ENCODE data around the gene PHC2.

PHC2 gene

DNA sequence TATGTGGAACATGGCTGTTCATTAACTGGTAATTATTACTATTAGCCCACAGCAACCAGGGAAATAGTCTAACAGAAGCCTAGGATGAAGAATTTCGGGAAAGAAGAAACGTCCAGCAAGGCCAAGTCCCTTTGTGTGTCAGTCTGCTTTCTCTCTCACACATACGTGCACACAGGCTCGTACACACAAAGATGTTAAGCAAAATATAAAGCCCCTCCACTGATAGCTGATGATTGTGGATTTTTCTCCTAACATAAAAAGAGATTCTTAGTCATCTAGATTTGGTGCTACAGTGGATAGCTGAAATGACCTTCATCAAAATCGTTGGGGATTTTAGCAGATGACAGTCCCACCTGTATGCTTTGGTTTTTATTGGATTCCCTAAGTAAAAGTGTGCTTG is 67.9 kb downstream of the PHC2 start:
- TF ChIP-seq, protein P1, sequence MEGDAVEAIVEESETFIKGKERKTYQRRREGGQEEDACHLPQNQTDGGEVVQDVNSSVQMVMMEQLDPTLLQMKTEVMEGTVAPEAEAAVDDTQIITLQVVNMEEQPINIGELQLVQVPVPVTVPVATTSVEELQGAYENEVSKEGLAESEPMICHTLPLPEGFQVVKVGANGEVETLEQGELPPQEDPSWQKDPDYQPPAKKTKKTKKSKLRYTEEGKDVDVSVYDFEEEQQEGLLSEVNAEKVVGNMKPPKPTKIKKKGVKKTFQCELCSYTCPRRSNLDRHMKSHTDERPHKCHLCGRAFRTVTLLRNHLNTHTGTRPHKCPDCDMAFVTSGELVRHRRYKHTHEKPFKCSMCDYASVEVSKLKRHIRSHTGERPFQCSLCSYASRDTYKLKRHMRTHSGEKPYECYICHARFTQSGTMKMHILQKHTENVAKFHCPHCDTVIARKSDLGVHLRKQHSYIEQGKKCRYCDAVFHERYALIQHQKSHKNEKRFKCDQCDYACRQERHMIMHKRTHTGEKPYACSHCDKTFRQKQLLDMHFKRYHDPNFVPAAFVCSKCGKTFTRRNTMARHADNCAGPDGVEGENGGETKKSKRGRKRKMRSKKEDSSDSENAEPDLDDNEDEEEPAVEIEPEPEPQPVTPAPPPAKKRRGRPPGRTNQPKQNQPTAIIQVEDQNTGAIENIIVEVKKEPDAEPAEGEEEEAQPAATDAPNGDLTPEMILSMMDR (IDR thresholded peaks at IDR 0.05; ENCODE audit: low read depth, low read length, missing control alignments) = no peak
- H3K4me3 ChIP-seq (ENCODE audit: low read depth, low read length) = no peak overlapping the region
- no peak for DNase-seq (ENCODE audit: low read depth)

DNA sequence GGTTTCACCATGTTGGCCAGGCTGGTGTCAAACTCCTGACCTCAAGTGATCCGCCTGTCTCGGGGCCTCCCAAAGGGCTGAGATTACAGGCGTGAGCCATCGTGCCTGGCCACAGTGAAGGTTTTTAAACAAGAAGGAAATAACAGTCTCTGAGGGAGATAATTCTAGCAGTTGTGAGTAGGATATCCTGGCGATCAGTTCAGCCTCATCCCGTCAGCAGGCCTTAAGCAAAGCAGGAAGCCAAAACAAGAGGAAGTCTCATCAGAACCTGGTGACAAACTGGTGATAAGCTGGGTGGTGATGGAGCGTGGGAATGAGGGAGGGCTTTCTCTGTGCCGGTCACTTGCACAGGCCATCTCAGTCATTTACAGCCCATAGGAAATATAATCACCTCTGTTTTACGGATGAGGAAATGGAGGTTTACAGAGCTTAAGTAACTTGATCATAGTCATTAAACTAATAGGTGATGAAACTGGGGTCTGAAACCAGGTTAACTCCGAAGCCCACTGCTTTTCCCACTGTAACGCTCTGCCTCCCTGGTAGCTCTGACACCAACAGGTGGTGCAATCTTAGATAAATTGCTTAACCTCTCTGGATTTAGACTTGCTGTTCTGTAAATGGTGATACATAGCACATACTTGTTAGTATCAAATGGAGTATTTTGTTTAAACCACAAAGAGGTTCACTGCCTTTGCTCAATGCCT is 69.2 kb downstream of the PHC2 start:
- H3K4me3 ChIP-seq (ENCODE audit: low read depth, low read length) = no peak overlapping the region
- TF ChIP-seq, protein P1 (IDR thresholded peaks at IDR 0.05; ENCODE audit: low read depth, low read length, missing control alignments) = no peak

DNA sequence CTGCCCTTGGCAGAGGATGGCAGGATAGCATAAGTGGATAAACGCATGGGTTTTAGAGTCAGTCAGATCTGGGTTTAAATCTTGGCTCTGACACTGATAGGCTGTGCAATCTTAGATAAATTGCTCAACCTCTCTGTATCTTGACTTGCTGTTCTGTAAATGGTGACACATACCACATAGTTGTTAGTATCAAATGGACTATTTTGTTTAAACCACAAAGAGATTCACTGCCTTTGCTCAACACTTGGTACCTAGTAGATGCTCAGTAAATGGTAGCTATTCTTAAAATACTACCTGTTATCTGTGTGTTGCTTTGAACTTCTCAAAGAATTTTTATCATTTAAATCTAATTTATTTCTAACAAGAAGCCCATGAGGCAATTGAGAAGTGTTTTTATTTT is 70.5 kb downstream of the PHC2 start:
- no peak overlapping the region for H3K4me3 ChIP-seq (ENCODE audit: low read depth, low read length)
- TF ChIP-seq, protein P1 (IDR thresholded peaks at IDR 0.05; ENCODE audit: low read depth, low read length, missing control alignments) = no peak
- no peak for DNase-seq (ENCODE audit: low read depth)

More for the DNA sequence above, 69.2 kb downstream of the PHC2 start:
- no peak for DNase-seq (ENCODE audit: low read depth)

DNA sequence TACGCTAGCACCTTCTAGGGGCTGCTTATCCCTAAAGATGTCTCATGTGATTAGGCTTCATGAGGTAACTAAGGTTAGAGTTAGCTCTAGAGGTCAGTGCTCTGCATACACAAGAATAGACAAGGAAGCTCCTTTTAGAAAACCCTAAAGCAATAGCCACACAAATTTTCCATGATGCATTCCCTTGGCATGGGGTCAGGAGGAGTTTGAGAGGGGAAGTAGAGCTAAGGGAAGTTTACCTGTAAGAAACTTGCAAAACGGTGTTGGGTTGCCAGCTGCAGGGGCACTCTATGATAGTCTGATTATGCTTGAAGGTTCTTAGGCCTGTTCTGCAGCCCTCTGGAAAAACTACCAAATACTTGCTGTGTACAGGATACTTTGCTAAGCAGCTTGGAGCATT is 71.0 kb downstream of the PHC2 start:
- TF ChIP-seq, protein P1 (IDR thresholded peaks at IDR 0.05; ENCODE audit: low read depth, low read length, missing control alignments) = no peak
- no peak overlapping the region for H3K4me3 ChIP-seq (ENCODE audit: low read depth, low read length)
- DNase-seq (ENCODE audit: low read depth) = no peak

DNA sequence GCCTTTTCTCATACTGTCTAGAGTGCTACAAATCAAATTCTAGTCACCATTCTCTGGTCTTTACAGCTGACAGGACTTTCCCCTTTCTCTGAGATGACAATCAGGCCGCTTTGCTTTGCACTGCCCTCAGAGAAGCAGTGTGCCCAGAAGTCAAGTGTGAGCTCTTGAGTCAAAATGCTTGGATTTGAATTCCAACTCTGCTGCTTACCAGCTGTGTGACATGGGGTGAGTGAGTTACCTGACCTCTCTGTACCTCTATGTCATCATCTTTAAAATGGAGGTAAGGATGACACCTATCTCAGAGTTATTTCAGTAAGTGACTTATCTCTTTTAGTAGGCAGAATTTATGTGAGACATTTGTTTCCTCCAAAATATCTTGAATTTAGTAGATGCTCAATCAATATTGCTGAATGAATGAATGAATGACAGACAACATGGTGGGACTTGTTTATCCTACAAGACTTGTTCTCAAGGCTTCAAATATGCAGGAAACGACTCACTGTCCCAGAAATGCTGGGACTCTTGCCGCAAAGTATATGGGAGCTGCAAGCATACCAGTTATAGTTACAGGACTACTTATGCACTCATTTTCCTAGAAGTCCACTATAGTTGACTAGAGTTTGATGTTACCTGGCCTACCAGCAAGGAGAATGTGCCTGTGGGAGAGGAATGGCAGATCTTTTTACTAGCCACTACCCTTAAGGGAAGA is 71.9 kb downstream of the PHC2 start:
- TF ChIP-seq, protein P1 (IDR thresholded peaks at IDR 0.05; ENCODE audit: low read depth, low read length, missing control alignments) = no peak

DNA sequence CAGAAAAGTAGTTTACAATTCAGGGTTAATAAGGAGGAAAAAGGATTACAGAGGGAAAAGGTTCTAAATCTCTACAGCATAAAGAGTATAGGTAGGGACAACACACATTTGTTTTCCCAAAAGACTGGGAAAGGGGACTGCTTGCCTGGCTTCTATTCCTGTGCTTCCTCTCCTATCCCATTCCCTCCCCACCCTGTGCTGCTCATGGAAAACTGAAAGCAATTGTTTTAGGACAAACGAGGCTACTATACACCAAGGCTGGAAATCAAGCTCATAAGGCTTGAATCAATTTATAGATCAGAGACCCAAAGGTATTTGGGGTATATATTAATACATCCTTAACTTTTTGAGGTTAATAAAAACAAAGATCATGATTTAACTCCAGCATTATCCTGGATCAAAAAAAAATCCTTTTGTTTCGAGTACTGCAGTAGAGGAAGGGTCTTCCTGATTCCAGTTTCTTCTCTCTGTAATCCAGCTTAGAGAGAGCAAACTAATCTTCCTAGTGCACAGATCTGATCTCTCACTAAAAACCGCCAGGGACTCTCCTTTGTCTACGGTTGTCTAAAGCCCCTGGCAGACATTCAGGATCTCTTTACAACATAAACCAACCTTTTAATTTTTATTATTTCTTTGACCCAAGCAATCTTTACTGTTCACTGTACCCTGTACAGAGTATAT is 72.6 kb downstream of the PHC2 start:
- TF ChIP-seq, protein P1 (IDR thresholded peaks at IDR 0.05; ENCODE audit: low read depth, low read length, missing control alignments) = no peak
- DNase-seq (ENCODE audit: low read depth) = no peak
- no peak overlapping the region for H3K4me3 ChIP-seq (ENCODE audit: low read depth, low read length)

More for the DNA sequence above, 71.9 kb downstream of the PHC2 start:
- no peak for DNase-seq (ENCODE audit: low read depth)
- no peak overlapping the region for H3K4me3 ChIP-seq (ENCODE audit: low read depth, low read length)
